RWPE1 (cell line): ENCODE data around the gene PHF20.
A peak's percentile ranks its signal among the peaks of the same experiment; 100 is the strongest.
"Not testable (repeated sequence)": the region's sequence is repeated elsewhere in the genome, so short reads cannot be mapped to it uniquely, and the experiment has no call there.

ENCODE experiments used
- CTCF ChIA-PET: fragments of 350-600 bp; sonication (Branson Sonifier 250); formaldehyde crosslinking; extraction: SDS; loops from one replicate; lab custom pipeline; 2021; lab: Yijun Ruan, JAX
- POLR2A ChIA-PET: fragments of 400-600 bp; formaldehyde crosslinking; extraction: SDS; loops from one replicate; lab custom pipeline; 2020; ENCODE audit warnings: antibody characterized with exemption; ENCODE audit not compliant: low non-redundant PET; lab: Yijun Ruan, JAX
- DNase-seq: peaks from one replicate; pipeline ENCODE4 v3.0.0; 2012; ENCODE audit warnings: low spot score
- H3K27ac ChIP-seq: fragments of 450-650 bp; 2 replicates; pipeline ENCODE4 v1.5.1; 2017
- CTCF ChIP-seq: fragments of 450-650 bp; conservative IDR thresholded peaks from 2 replicates; pipeline ENCODE4 v1.5.1; 2017; ENCODE audit warnings: low read depth, mild to moderate bottlenecking

Gene PHF20

GRCh38 chr20:35839904-35840303 is 68.1 kb downstream of the PHF20 start:
- CTCF ChIA-PET, result interaction anchor here (0.6 to 0.8 kb wide), 2 partner anchors 10 to 102 kb away, joined by 3 read pairs; no protein-coding TSS in a partner anchor
- no peak for TF ChIP-seq CTCF
- DNase-seq, result no peak
- no peak overlapping the region for H3K27ac ChIP-seq
- POLR2A ChIA-PET, result no interaction called here

- H3K27ac ChIP-seq, result no peak overlapping the region
- ChIA-PET POLR2A (no interaction called here), CTCF (no interaction called here)
- no peak for TF ChIP-seq CTCF
- no peak for DNase-seq
Observed at GRCh38 chr20:35840421-35840820, 68.6 kb downstream of the PHF20 start.

- no peak for TF ChIP-seq CTCF
- H3K27ac ChIP-seq, result no peak overlapping the region
- ChIA-PET POLR2A (no interaction called here), CTCF (interaction anchor here (0.6 kb wide), 1 partner anchor 41 kb away, joined by 7 read pairs; no protein-coding TSS in a partner anchor)
- no peak for DNase-seq
Observed at GRCh38 chr20:35842361-35842760, 70.5 kb downstream of the PHF20 start.

- POLR2A ChIA-PET, result interaction anchor here (0.6 kb wide), 1 partner anchor 26 kb away, joined by 8 read pairs; no protein-coding TSS in a partner anchor
- DNase-seq, H3K27ac ChIP-seq, CTCF ChIA-PET: not testable (repeated sequence)
Observed at GRCh38 chr20:35843894-35844293, 72.1 kb downstream of the PHF20 start.

- no peak for TF ChIP-seq CTCF
- POLR2A ChIA-PET, result no interaction called here
- CTCF ChIA-PET, result no interaction called here
- DNase-seq, result no peak
- H3K27ac ChIP-seq, result no peak overlapping the region
Observed at GRCh38 chr20:35845561-35845960, 73.7 kb downstream of the PHF20 start.

GRCh38 chr20:35849706-35850105 is 77.9 kb downstream of the PHF20 start:
- H3K27ac ChIP-seq, result peak overlapping the region; percentile 27; the same call in 1 of the 2 replicates
- DNase-seq, result no peak
- ChIA-PET POLR2A (no interaction called here), CTCF (interaction anchor here (0.5 to 1.0 kb wide), 6 partner anchors 10 to 1256 kb away, joined by 3 to 5 read pairs (median 4); no protein-coding TSS in a partner anchor)
- no peak for TF ChIP-seq CTCF

GRCh38 chr20:35851659-35852058 is 79.8 kb downstream of the PHF20 start:
- H3K27ac ChIP-seq, POLR2A ChIA-PET, DNase-seq: not testable (repeated sequence)
- CTCF ChIA-PET, result interaction anchor here (0.5 to 0.6 kb wide), 3 partner anchors 16 to 171 kb away, joined by 3 to 4 read pairs (median 4); no protein-coding TSS in a partner anchor
